A673 (cell line): ENCODE data around the gene DHODH.

ENCODE experiments used
- CTCF ChIP-seq: fragments of 300-800, 200-600 bp; sonication (generic); conservative IDR thresholded peaks from 2 replicates; pipeline ENCODE4 v1.5.1; 2017; ENCODE audit warnings: low read depth, mild to moderate bottlenecking, antibody characterized with exemption, low read length, moderate library complexity, mixed read lengths
- EZH2 ChIP-seq: fragments of 200-600 bp; sonication (generic); IDR thresholded peaks from 2 replicates; pipeline ENCODE4 v1.6.1; 2017; ENCODE audit warnings: borderline replicate concordance, low read depth, mild to moderate bottlenecking, mixed read lengths, antibody characterized with exemption, low read length; ENCODE audit not compliant: poor library complexity, severe bottlenecking

- TF ChIP-seq CTCF (no peak), EZH2 (no peak)
These were observed 40.6 kb downstream of the DHODH start for GRCh38 chr16:72049110-72049509.
